Eye (tissue), 1 donor: ENCODE results near the gene POC5.
"Not testable (repeated sequence)": the region's sequence is repeated elsewhere in the genome, so short reads cannot be mapped to it uniquely, and the experiment has no call there.

ENCODE experiments used
- DNase-seq: peaks from one replicate; pipeline ENCODE4 v3.0.0-alpha.2; 2015

The POC5 gene

GRCh38 chr5:75717082-75717922, at the start of gene POC5:
POC5 (minus strand) TSS chr5:75717437; CDS start chr5:75712937, 4,500 bp downstream.
- DNase-seq, result peak; percentile 99

- DNase-seq, result no peak
Measured at GRCh38 chr5:75758116-75758515, 40.9 kb upstream of the POC5 start.

GRCh38 chr5:75756981-75757380, 39.7 kb upstream of the POC5 start:
- no peak for DNase-seq

- no peak for DNase-seq
Measured at GRCh38 chr5:75756211-75756610, 39.0 kb upstream of the POC5 start.

- DNase-seq, result no peak
Measured at GRCh38 chr5:75753182-75753581, 35.9 kb upstream of the POC5 start.

GRCh38 chr5:75744355-75744754, 27.1 kb upstream of the POC5 start:
- DNase-seq, result no peak

GRCh38 chr5:75736273-75736672, 19.0 kb upstream of the POC5 start:
- no peak for DNase-seq

- peak; percentile 53 for DNase-seq
Measured at GRCh38 chr5:75734913-75735789, 17.9 kb upstream of the POC5 start.

- no peak for DNase-seq
Measured at GRCh38 chr5:75733767-75734166, 16.5 kb upstream of the POC5 start.

- DNase-seq, result not testable (repeated sequence)
Measured at GRCh38 chr5:75731515-75731914, 14.3 kb upstream of the POC5 start.

- no peak for DNase-seq
Measured at GRCh38 chr5:75729321-75729720, 12.1 kb upstream of the POC5 start.

- no peak for DNase-seq
Measured at GRCh38 chr5:75727931-75728330, 10.7 kb upstream of the POC5 start.

GRCh38 chr5:75726224-75726623, 9.0 kb upstream of the POC5 start:
- DNase-seq, result not testable (repeated sequence)

- no peak for DNase-seq
Measured at GRCh38 chr5:75723378-75723777, 6.1 kb upstream of the POC5 start.

GRCh38 chr5:75721573-75721972, 4.3 kb upstream of the POC5 start:
- DNase-seq, result no peak

- DNase-seq, result no peak
Measured at GRCh38 chr5:75720882-75721281, 3.6 kb upstream of the POC5 start.

- DNase-seq, result no peak
Measured at GRCh38 chr5:75716715-75717081, 539 bp downstream of the POC5 start.

GRCh38 chr5:75712091-75712490, 5.1 kb downstream of the POC5 start:
- DNase-seq, result no peak

- no peak for DNase-seq
Measured at GRCh38 chr5:75711151-75711550, 6.1 kb downstream of the POC5 start.

GRCh38 chr5:75710637-75711036, 6.6 kb downstream of the POC5 start:
- no peak for DNase-seq

GRCh38 chr5:75707911-75708509, 9.2 kb downstream of the POC5 start:
- DNase-seq, result no peak

- DNase-seq, result no peak
Measured at GRCh38 chr5:75706775-75707174, 10.5 kb downstream of the POC5 start.

GRCh38 chr5:75706016-75706415, 11.2 kb downstream of the POC5 start:
- DNase-seq, result no peak

- no peak for DNase-seq
Measured at GRCh38 chr5:75701856-75702255, 15.4 kb downstream of the POC5 start.
